Endothelial cell of umbilical vein (primary cell): ENCODE data around the gene CCDC60. TPM values are rescaled to one million over a fixed set of nuclear protein-coding genes. Genes with fewer than 3 reads are reported as not detected.
"Not testable (repeated sequence)": the region's sequence is repeated elsewhere in the genome, so short reads cannot be mapped to it uniquely, and the experiment has no call there.

ENCODE experiments used
- BruUV-seq: library from RNA; stranded (reverse); fragments of 400-500 nt; replicated peaks from 2 replicates; lab custom pipeline; 2021; lab: Mats Ljungman, UMichigan
- CTCF ChIA-PET: fragments of 300-600, 350-600 bp; sonication (Branson Sonifier 250); formaldehyde crosslinking; loops from one replicate; lab custom pipeline; 2021; ENCODE audit warnings: antibody characterized with exemption, inconsistent platforms; lab: Charles Lee
- POLR2A ChIA-PET: fragments of 300-600, 350-600 bp; sonication (Branson Sonifier 250); formaldehyde crosslinking; loops from one replicate; lab custom pipeline; 2021; ENCODE audit warnings: antibody characterized with exemption, inconsistent platforms; lab: Charles Lee
- DNase-seq: peaks from one replicate; pipeline ENCODE4 v3.0.0-alpha.2; 2011; ENCODE audit warnings: low read depth, low spot score
- FAIRE-seq: peaks from 2 replicates; lab custom pipeline; 2011; peaks lifted over from hg19 to GRCh38; lab: Jason Lieb, UNC
- H2AFZ ChIP-seq: 2 replicates; pipeline ENCODE4 v1.6.0; 2012; ENCODE audit warnings: low read depth, low read length, control low read depth, inconsistent platforms
- H3K27ac ChIP-seq: 2 replicates; pipeline ENCODE4 v1.5.1; 2011; ENCODE audit warnings: low read depth, mild to moderate bottlenecking, control low read depth, low read length, moderate library complexity; ENCODE audit not compliant: insufficient read depth
- H3K27me3 ChIP-seq, 2 experiments: 2 replicates each; pipeline versions ENCODE4 v1.6.0 to v1.6.1; 2011; ENCODE audit warnings: low read length in 2 of 2, mixed read lengths in 1 of 2; ENCODE audit not compliant: control insufficient read depth in 2 of 2, insufficient read depth in 2 of 2
- H3K36me3 ChIP-seq, 2 experiments: 2 replicates in 1 of 2; 3 replicates in 1 of 2; pipeline ENCODE4 v1.5.1; 2011; ENCODE audit warnings: low read length in 2 of 2, mild to moderate bottlenecking in 1 of 2, moderate library complexity in 1 of 2; ENCODE audit not compliant: control insufficient read depth in 2 of 2, insufficient read depth in 2 of 2; ENCODE audit errors: extremely low read depth in 1 of 2
- H3K4me1 ChIP-seq: 3 replicates; pipeline ENCODE4 v1.5.1; 2011; ENCODE audit warnings: mild to moderate bottlenecking, low read length; ENCODE audit not compliant: control insufficient read depth, insufficient read depth; ENCODE audit errors: extremely low read depth
- H3K4me2 ChIP-seq: 2 replicates; pipeline ENCODE4 v1.6.1; 2011; ENCODE audit warnings: low read length, control low read depth, mixed read lengths; ENCODE audit not compliant: insufficient read depth
- H3K4me3 ChIP-seq, 3 experiments: fragments of 200-600 bp in 1 of 3; sonication (generic), shearing (Covaris generic) in 1 of 3; replicated peaks in 1 of 3; 2 replicates each; pipeline ENCODE4 v1.5.1; 2011 to 2016; ENCODE audit warnings: control low read depth in 3 of 3, low read length in 3 of 3, mild to moderate bottlenecking in 2 of 3, inconsistent platforms in 1 of 3, low read depth in 1 of 3, moderate library complexity in 1 of 3; ENCODE audit not compliant: insufficient read depth in 1 of 3
- H3K79me2 ChIP-seq: 2 replicates; pipeline ENCODE4 v1.6.0; 2012; ENCODE audit warnings: low read length, inconsistent platforms; ENCODE audit not compliant: control insufficient read depth, insufficient read depth
- H3K9ac ChIP-seq: replicated peaks from 2 replicates; pipeline ENCODE3; 2011; ENCODE audit warnings: low read length, control low read depth; ENCODE audit not compliant: insufficient read depth; ENCODE audit errors: extremely low read depth
- H3K9me1 ChIP-seq: replicated peaks from 3 replicates; pipeline ENCODE4 v1.6.0; 2011; ENCODE audit warnings: mild to moderate bottlenecking, low read length; ENCODE audit not compliant: control insufficient read depth, insufficient read depth; ENCODE audit errors: extremely low read depth
- H3K9me3 ChIP-seq: replicated peaks from 2 replicates; pipeline ENCODE4 v1.5.1; 2012; ENCODE audit warnings: low read length, inconsistent platforms; ENCODE audit not compliant: control insufficient read depth, insufficient read depth
- H4K20me1 ChIP-seq: replicated peaks from 2 replicates; pipeline ENCODE3; 2011; ENCODE audit warnings: mild to moderate bottlenecking, low read length; ENCODE audit not compliant: control insufficient read depth, insufficient read depth; ENCODE audit errors: extremely low read depth
- CTCF ChIP-seq, 2 donors: IDR thresholded peaks; 1 replicate in 1 of 2; 2 replicates in 1 of 2; pipeline ENCODE4 v1.5.1; 2011; ENCODE audit warnings: low read length in 2 of 2, mild to moderate bottlenecking in 2 of 2, moderate library complexity in 2 of 2, control low read depth in 1 of 2, inconsistent platforms in 1 of 2, low read depth in 1 of 2; ENCODE audit not compliant: insufficient read depth in 1 of 2; ENCODE audit errors: extremely low read depth in 1 of 2
- EZH2 ChIP-seq: IDR thresholded peaks from 2 replicates; pipeline ENCODE4 v1.6.1; 2012; ENCODE audit warnings: borderline replicate concordance, low read depth, mild to moderate bottlenecking, moderate library complexity, low read length, inconsistent platforms; ENCODE audit not compliant: severe bottlenecking
- FOS ChIP-seq: IDR thresholded peaks from 2 replicates; pipeline ENCODE4 v1.6.1; 2011; ENCODE audit warnings: mild to moderate bottlenecking, low read length, moderate library complexity, borderline replicate concordance; ENCODE audit not compliant: insufficient read depth
- GATA2 ChIP-seq: IDR thresholded peaks from 2 replicates; pipeline ENCODE4 v1.7.0; 2011; ENCODE audit warnings: low read depth, mild to moderate bottlenecking, moderate library complexity, mixed read lengths, low read length; ENCODE audit not compliant: insufficient read length, insufficient read depth
- JUN ChIP-seq: IDR thresholded peaks from 2 replicates; pipeline ENCODE4 v1.6.1; 2011; ENCODE audit warnings: borderline replicate concordance, low read depth; ENCODE audit not compliant: insufficient read length, insufficient read depth
- MAX ChIP-seq: IDR thresholded peaks from 2 replicates; pipeline ENCODE4 v1.6.1; 2011; ENCODE audit not compliant: insufficient read depth, insufficient read length
- MYC ChIP-seq: IDR thresholded peaks from one replicate; pipeline ENCODE4 v1.6.1; 2011; ENCODE audit warnings: mild to moderate bottlenecking, low read depth, low read length
- POLR2A ChIP-seq: IDR thresholded peaks from 2 replicates; pipeline ENCODE4 v1.6.1; 2012; ENCODE audit warnings: low read depth, mild to moderate bottlenecking, control low read depth, low read length
- POLR2AphosphoS5 ChIP-seq: IDR thresholded peaks from 2 replicates; pipeline ENCODE4 v1.6.1; 2012; ENCODE audit warnings: low read depth, mild to moderate bottlenecking, control low read depth, low read length, moderate library complexity; ENCODE audit not compliant: insufficient read depth
- dilution Hi-C: fragments of 300-500 bp; cut with MboI; formaldehyde crosslinking; loops from one replicate; pipeline ENCODE4 v1.15.0; 2019; ENCODE audit warnings: low sequenced_read_pairs; ENCODE audit not compliant: extremely low pct_ligation_motif_present
- intact Hi-C: fragments of 100-400 bp; cut with micrococcal nuclease; formaldehyde crosslinking; loops from one replicate; pipeline ENCODE4 v1.10.0; 2022
- polyA plus RNA-seq, 4 experiments: library from polyadenylated mRNA; depleted of rRNA in 3 of 4; stranded (reverse) in 3 of 4; unstranded in 1 of 4; fragments of >200 nt; gene quantifications; 2 replicates each; pipeline versions ENCODE4 v1.2.1 to v1.2.3, GENCODE V29; 2011 to 2012; ENCODE audit warnings: missing spikeins in 1 of 4
- total RNA-seq: library from RNA; stranded (reverse); gene quantifications from 2 replicates; pipeline ENCODE4 v1.2.3, GENCODE V29; 2021

CCDC60 gene
- total and polyA plus RNA-seq, 2 donors (not counting 3 experiments of a cell fraction or from before 2014, with no cell fraction given), result not detected

GRCh38 chr12:119354172-119354571 lies 19.6 kb downstream of the CCDC60 start:
- Histone ChIP-seq H3K79me2 (no peaks in the 10 kb centered on the region), H3K4me1 (no peaks in the 10 kb centered on the region), H3K27ac (no peak overlapping the region), H3K36me3 (no peaks in the 10 kb centered on the region), H3K4me2 (no peak overlapping the region), H2AFZ (no peak overlapping the region), H3K27me3 (no peaks in the 10 kb centered on the region), H4K20me1 (no peaks in the 10 kb centered on the region), H3K4me3 (no peak overlapping the region), H3K9me1 (no peaks in the 10 kb centered on the region), H3K9me3 (no peaks in the 10 kb centered on the region), H3K9ac (no peak overlapping the region)
- TF ChIP-seq MYC (no peak), POLR2A (no peak), MAX (no peak), POLR2AphosphoS5 (no peak), EZH2 (no peak), JUN (no peak), FOS (no peak), CTCF (IDR thresholded peaks at IDR 0.05; ENCODE audit: extremely low read depth in 1 of 2, insufficient read depth in 1 of 2, low read depth in 1 of 2, low read length in 2 of 2) (no peak), GATA2 (no peak)
- FAIRE-seq (no peak), DNase-seq (no peak)
- intact Hi-C loops (no loop called here), dilution Hi-C loops (no loop called here)
- no TSS peak for BruUV-seq
- ChIA-PET POLR2A (no interaction called here), CTCF (no interaction called here)

- POLR2A ChIA-PET, result not testable (repeated sequence)
Observed at GRCh38 chr12:119360366-119360765, 25.8 kb downstream of the CCDC60 start.

More at GRCh38 chr12:119360366-119360765, 25.8 kb downstream of the CCDC60 start:
- H3K9me3 ChIP-seq, H3K36me3 ChIP-seq, intact Hi-C loops, H4K20me1 ChIP-seq, DNase-seq, H2AFZ ChIP-seq, H3K4me3 ChIP-seq, CTCF ChIA-PET, dilution Hi-C loops, H3K79me2 ChIP-seq, FAIRE-seq, H3K9me1 ChIP-seq, H3K4me1 ChIP-seq, H3K27me3 ChIP-seq, BruUV-seq, H3K27ac ChIP-seq, H3K4me2 ChIP-seq, H3K9ac ChIP-seq: not testable (repeated sequence)
